ENCODE data around the gene LRRC30. TPM values are rescaled to one million over a fixed set of nuclear protein-coding genes. Genes with fewer than 3 reads are reported as not detected.

LRRC30 gene
- total RNA-seq, 4 donors from 2014 or later, result 2.1 to 6.2 (median 5.0) TPM

- intact Hi-C loops (cut with DNase I; ENCODE audit: low total_unique reads), result loop anchor here (2.0 to 10.0 kb wide), 5 partner anchors 17 to 1897 kb away; partner anchors contain the start of gene ANKRD12
- TF ChIP-seq POLR2A (IDR thresholded peaks at IDR 0.05), result no peak
- TF ChIP-seq, protein P1, sequence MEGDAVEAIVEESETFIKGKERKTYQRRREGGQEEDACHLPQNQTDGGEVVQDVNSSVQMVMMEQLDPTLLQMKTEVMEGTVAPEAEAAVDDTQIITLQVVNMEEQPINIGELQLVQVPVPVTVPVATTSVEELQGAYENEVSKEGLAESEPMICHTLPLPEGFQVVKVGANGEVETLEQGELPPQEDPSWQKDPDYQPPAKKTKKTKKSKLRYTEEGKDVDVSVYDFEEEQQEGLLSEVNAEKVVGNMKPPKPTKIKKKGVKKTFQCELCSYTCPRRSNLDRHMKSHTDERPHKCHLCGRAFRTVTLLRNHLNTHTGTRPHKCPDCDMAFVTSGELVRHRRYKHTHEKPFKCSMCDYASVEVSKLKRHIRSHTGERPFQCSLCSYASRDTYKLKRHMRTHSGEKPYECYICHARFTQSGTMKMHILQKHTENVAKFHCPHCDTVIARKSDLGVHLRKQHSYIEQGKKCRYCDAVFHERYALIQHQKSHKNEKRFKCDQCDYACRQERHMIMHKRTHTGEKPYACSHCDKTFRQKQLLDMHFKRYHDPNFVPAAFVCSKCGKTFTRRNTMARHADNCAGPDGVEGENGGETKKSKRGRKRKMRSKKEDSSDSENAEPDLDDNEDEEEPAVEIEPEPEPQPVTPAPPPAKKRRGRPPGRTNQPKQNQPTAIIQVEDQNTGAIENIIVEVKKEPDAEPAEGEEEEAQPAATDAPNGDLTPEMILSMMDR (IDR thresholded peaks at IDR 0.05 in 4 of 5, conservative IDR thresholded peaks at IDR 0.05 in 1 of 5), result no peak
- Histone ChIP-seq H3K27ac (peak overlapping the region; percentile 91 to 94 (median 92)), H3K36me3 (no peaks in the 10 kb centered on the region), H3K4me3 (peak overlapping the region in 1 of 4 donors; percentile 9), H3K27me3 (no peaks in the 10 kb centered on the region), H3K9me3 (no peaks in the 10 kb centered on the region), H3K4me1 (peaks cover 43 to 51% of the 10 kb centered on the region in 2 donors)
- peak in 1 of 2 donors; percentile 57 for DNase-seq
- in situ Hi-C loops (cut with MboI; ENCODE audit: low sequenced_read_pairs in 4 of 4), result loop anchor here (25.0 kb wide), 3 partner anchors 325 to 1875 kb away; partner anchors contain the start of genes PTPRM (in 2 of the 4), NDUFV2 (in 1 of the 4) and RAB12 (in 1 of the 4)
- ATAC-seq, result peak in 1 of 2 donors; percentile 12
Measured at GRCh38 chr18:7237673-7238272, 6.9 kb downstream of the LRRC30 start.

DNA sequence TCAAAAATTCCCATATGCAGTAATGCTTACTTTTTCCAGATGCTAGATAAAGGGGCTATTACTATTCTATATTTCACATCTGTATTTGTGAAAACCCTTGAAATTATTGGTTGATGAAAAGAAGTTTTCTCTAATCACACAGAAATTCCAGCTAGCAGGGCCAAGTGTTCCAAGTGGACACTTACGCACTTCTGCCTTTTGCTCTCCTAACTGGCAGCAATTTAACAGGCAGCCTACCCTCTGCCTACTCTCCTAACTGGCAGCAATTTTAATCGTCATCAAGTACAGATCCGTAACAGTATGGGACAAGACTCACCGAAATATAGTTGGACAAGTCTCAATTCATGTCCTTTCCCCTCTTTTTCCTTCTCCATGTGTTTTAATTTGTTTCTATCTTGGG lies 12.0 kb downstream of the LRRC30 start:
- Histone ChIP-seq H3K27ac (peak overlapping the region in 1 of 4 donors; percentile 24), H3K27me3 (no peaks in the 10 kb centered on the region), H3K36me3 (no peaks in the 10 kb centered on the region), H3K4me3 (no peak overlapping the region), H3K4me1 (peaks cover 5 to 14% of the 10 kb centered on the region in 2 donors), H3K9me3 (no peaks in the 10 kb centered on the region)
- in situ Hi-C loops (cut with MboI; ENCODE audit: low sequenced_read_pairs in 4 of 4) (loop anchor here (25.0 kb wide), 3 partner anchors 319 to 1869 kb away; partner anchors contain the start of genes PTPRM (in 2 of the 4), NDUFV2 (in 1 of the 4) and RAB12 (in 1 of the 4)), intact Hi-C loops (cut with DNase I; ENCODE audit: low total_unique reads) (no loop called here)
- DNase-seq (no peak), ATAC-seq (no peak)
- TF ChIP-seq, protein P1 (IDR thresholded peaks at IDR 0.05 in 4 of 5, conservative IDR thresholded peaks at IDR 0.05 in 1 of 5), result no peak
- no peak for TF ChIP-seq POLR2A (IDR thresholded peaks at IDR 0.05)

GRCh38 chr18:7248877-7249276 lies 18.0 kb downstream of the LRRC30 start:
- H3K27ac ChIP-seq, result peak overlapping the region; percentile 68 to 86 (median 78)
- ATAC-seq (no peak), DNase-seq (no peak)
- no peak for TF ChIP-seq POLR2A (IDR thresholded peaks at IDR 0.05)
- TF ChIP-seq, protein P1 (IDR thresholded peaks at IDR 0.05 in 4 of 5, conservative IDR thresholded peaks at IDR 0.05 in 1 of 5), result no peak
- in situ Hi-C loops (cut with MboI; ENCODE audit: low sequenced_read_pairs in 4 of 4) (loop anchor here (25.0 kb wide), 3 partner anchors 313 to 1863 kb away; partner anchors contain the start of genes PTPRM (in 2 of the 4), NDUFV2 (in 1 of the 4) and RAB12 (in 1 of the 4)), intact Hi-C loops (cut with DNase I; ENCODE audit: low total_unique reads) (no loop called here)
- H3K9me3 ChIP-seq, result no peaks in the 10 kb centered on the region
- H3K4me1 ChIP-seq, result peaks cover 30 to 33% of the 10 kb centered on the region in 2 donors
- H3K36me3 ChIP-seq, result no peaks in the 10 kb centered on the region
- H3K27me3 ChIP-seq, result no peaks in the 10 kb centered on the region
- H3K4me3 ChIP-seq, result no peak overlapping the region

DNA sequence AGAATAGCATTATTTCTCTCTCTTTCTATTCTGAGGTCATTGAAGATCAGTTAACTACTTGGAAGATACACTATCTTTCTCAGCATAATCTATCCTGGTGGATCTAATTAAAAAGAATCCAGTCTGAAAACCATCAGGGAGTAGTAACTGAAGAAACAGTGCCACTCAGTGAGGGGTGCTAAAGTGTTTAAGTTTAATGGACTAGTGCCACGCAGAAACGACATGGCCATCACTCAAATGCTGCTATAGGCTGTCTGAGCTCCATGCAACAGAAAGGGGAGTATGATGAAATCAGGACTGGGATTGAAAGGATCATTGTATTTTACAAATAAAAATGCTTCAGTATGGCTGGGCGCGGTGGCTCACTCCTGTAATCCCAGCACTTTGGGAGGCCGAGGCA lies 23.3 kb downstream of the LRRC30 start:
- H3K4me3 ChIP-seq, result no peak overlapping the region
- H3K4me1 ChIP-seq, result peaks cover 38 to 39% of the 10 kb centered on the region in 2 donors
- ATAC-seq (no peak), DNase-seq (no peak)
- intact Hi-C loops (cut with DNase I; ENCODE audit: low total_unique reads) (loop anchor here (2.0 kb wide), 1 partner anchor 17 kb away; no protein-coding TSS in a partner anchor), in situ Hi-C loops (cut with MboI; ENCODE audit: low sequenced_read_pairs in 4 of 4) (loop anchor here in 1 of 4 donors (25.0 kb wide), 1 partner anchor 1133 kb away; no protein-coding TSS in a partner anchor)
- peak overlapping the region; percentile 67 to 86 (median 79) for H3K27ac ChIP-seq
- no peaks in the 10 kb centered on the region for H3K27me3 ChIP-seq
- TF ChIP-seq, protein P1 (IDR thresholded peaks at IDR 0.05 in 4 of 5, conservative IDR thresholded peaks at IDR 0.05 in 1 of 5), result no peak
- no peak for TF ChIP-seq POLR2A (IDR thresholded peaks at IDR 0.05)
- no peaks in the 10 kb centered on the region for H3K36me3 ChIP-seq
- no peaks in the 10 kb centered on the region for H3K9me3 ChIP-seq
